VCaP (cell line): ENCODE data around the gene GABRA5.

Experiments used
- H3K27ac ChIP-seq: fragments of 450-650 bp; 2 replicates; pipeline ENCODE4 v1.5.1; 2017
- TF ChIP-seq, protein P1 (sequence below): fragments of 450-650 bp; conservative IDR thresholded peaks from 2 replicates; pipeline ENCODE4 v1.5.1; 2017; ENCODE audit warnings: mild to moderate bottlenecking, moderate library complexity

Gene GABRA5

DNA sequence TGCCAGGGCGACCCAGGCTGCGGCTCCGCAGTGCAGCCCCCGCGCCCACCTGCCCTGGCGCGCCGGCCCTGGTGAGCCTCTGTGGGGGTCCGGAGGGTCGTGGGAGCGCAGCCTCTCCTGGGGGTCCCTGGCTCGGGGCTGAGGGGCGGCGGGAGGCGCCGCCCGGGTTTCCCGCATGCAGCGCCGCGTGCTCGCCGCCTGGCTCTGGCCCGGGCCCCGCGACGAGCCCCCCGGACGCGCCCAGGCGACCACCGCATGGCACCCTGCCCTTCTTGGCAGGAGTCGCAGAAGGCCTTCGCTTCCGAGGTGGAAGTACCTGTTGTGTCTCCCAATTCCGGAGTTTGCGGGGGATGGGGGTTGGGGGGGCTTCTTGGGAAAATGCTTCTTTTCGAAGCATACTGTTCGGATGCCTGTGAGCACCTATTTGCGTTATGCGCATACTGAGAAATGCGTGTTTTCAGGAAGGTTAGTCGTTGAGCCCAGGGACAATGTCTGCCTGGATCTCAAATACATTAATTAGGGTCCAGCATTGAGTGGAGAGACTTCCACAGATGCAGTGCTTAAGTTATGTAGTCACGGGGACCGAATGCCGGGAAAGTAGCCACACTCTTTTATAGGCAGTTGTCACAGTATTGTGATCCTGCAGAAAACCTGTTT lies 1.3 kb downstream of the GABRA5 start:
- H3K27ac ChIP-seq, result no peak overlapping the region
- TF ChIP-seq, protein P1, sequence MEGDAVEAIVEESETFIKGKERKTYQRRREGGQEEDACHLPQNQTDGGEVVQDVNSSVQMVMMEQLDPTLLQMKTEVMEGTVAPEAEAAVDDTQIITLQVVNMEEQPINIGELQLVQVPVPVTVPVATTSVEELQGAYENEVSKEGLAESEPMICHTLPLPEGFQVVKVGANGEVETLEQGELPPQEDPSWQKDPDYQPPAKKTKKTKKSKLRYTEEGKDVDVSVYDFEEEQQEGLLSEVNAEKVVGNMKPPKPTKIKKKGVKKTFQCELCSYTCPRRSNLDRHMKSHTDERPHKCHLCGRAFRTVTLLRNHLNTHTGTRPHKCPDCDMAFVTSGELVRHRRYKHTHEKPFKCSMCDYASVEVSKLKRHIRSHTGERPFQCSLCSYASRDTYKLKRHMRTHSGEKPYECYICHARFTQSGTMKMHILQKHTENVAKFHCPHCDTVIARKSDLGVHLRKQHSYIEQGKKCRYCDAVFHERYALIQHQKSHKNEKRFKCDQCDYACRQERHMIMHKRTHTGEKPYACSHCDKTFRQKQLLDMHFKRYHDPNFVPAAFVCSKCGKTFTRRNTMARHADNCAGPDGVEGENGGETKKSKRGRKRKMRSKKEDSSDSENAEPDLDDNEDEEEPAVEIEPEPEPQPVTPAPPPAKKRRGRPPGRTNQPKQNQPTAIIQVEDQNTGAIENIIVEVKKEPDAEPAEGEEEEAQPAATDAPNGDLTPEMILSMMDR, result no peak

DNA sequence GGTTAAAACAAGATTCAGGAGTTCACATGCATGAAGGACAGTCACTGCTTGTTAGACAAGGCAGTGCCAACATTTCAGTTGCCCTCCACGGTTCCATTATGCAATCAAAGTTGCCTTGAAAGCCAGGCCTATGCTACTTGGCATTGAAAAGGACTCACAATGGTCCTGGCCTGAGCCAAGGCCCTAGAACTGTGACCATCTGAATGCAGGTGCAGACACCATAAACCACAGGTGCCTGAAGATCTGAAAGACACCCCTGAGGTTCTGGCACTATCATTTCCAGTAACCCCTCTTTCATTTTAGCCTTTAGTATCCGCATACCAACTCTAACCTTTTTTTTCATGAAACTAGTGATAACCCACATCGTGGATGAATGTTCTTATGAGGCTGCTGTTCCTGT lies 2.8 kb downstream of the GABRA5 start:
- H3K27ac ChIP-seq, result no peak overlapping the region
- TF ChIP-seq, protein P1, result no peak

DNA sequence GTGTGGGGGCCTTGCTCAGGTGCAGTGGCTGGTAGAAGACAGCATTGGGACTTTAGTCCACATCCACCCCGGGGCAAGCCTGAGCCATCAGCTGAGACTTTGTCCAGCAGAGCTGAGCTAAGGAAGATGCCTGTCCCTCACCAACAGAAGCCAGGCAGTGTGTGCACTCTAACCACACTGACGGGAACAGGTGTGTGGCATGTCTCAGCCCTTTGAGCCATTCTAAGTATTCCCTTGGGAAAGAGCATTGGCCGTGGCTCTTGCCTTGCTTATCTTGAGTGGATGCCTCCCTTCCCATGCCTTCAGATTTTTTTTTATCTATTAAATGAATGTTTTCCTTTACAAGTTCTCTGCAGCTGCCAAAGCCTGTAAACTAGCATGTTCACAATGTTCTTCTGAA lies 3.5 kb downstream of the GABRA5 start:
- H3K27ac ChIP-seq, result no peak overlapping the region
- TF ChIP-seq, protein P1, result no peak

DNA sequence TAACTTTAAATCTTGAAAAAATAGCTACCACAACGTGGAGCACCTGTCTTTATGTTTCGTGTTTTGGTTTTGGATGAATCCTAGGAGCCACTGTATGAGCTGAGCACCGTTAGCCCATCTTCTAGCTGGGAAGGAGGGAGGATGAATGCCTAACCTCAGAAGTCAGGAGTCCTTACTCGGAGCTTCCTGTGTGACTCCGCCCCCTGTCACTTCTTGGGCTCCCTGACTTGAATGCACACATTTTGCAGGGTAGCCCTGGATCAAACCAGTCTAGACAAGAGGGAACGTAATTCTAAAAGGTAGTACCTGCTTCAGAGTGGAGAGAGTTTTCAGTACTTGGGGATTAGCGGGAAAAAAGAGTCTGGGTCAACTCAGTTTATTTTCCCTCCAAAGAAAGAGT lies 5.3 kb downstream of the GABRA5 start:
- TF ChIP-seq, protein P1, result no peak
- H3K27ac ChIP-seq, result no peak overlapping the region

DNA sequence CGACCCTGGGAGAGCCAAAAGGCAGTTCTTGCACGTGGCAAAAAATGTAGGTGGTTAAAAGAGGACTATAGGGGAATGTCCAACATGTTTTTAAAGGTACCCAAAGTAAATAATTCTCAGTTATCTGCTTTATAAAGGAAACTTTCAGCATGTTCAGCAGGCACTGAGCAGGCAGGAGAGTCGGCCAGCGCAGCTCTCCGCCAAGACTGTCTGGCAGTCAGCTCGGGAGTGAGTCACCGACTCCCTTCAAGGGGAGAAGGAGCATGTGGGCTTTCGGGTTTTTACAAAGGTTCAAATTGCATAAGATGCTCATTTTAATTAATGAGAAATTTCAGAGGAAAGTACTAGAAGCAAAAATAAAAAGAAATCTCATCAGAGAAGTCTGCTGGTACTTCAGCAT lies 7.0 kb downstream of the GABRA5 start:
- H3K27ac ChIP-seq, result no peak overlapping the region
- TF ChIP-seq, protein P1, result no peak

DNA sequence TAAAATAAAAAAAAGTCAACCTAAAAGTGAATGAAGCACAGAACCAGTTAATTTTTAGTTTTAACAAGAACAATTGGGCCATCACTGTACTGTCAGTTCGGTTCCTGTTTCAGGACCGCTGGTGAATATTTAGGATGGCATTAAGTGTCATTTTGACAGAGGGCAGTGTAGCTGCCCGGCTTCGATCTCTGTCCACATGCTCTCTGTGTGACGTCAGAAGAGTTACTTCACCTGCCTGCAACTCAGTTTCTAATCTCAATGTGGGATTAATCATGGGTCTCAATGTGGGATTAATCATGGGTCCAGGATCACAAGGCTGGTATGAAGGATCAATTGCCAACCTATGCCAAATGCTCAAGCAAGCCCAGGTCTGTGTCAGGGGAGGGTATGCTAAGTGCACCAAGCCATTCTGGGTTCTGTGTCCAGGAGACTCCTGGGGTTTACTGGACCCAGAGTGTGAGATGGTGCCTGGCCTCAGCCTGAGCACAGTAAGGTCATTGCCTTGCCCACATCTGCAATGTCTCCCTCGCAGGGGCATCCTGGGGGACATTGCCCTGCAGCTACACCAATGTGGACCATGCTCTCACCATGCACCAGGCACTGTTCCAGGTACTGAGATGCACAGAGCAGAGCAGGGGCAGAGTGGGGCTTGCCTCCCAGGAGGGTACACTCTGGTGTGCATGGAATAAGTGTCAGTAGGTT lies 8.1 kb downstream of the GABRA5 start:
- H3K27ac ChIP-seq, result no peak overlapping the region
- TF ChIP-seq, protein P1, result no peak

DNA sequence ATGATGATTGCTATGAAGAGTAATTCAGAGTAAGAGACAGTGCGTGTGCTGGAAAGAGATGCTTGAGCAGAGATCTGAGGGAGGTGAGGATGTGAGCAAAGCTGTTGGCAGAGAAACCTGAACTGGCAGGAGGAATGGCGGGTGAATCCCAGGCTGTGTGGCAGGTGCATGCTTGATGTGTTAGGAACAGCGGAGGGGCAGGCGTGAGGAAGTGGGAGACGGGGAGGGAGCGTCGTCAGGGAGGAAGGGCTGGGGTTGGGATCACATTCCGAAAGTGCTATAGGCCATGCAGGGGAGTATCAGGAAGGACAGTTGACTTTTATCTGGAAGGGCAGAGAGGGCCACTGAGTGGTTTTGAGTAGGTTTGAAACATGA lies 8.6 kb downstream of the GABRA5 start:
- H3K27ac ChIP-seq, result no peak overlapping the region
- TF ChIP-seq, protein P1, result no peak
